GM12878 (cell line): ENCODE results near the gene TMPRSS11D. TPM values are rescaled to one million over a fixed set of nuclear protein-coding genes. Genes with fewer than 3 reads are reported as not detected.

ENCODE experiments used
- ETV6 ChIP-seq, 2 experiments: fragments of 450-650 bp in 1 of 2; IDR thresholded peaks in 1 of 2; conservative IDR thresholded peaks in 1 of 2; 2 replicates each; pipeline ENCODE4 v1.6.1; 2014; ENCODE audit warnings: antibody characterized with exemption in 1 of 2, borderline replicate concordance in 1 of 2, low read depth in 1 of 2, mild to moderate bottlenecking in 1 of 2, moderate library complexity in 1 of 2
- LARP7 ChIP-seq: fragments of 450-650 bp; IDR thresholded peaks from 2 replicates; pipeline ENCODE4 v1.6.1; 2017; ENCODE audit warnings: mild to moderate bottlenecking
- MEF2B ChIP-seq: fragments of 450-650 bp; IDR thresholded peaks from 2 replicates; pipeline ENCODE4 v1.6.1; 2018; ENCODE audit warnings: mild to moderate bottlenecking, moderate library complexity; ENCODE audit not compliant: partially characterized antibody, poor library complexity, severe bottlenecking
- RAD21 ChIP-seq: IDR thresholded peaks from 2 replicates; pipeline ENCODE4 v1.6.1; 2011; ENCODE audit warnings: mild to moderate bottlenecking, low read depth, low read length, moderate library complexity; ENCODE audit not compliant: insufficient read depth
- RUNX3 ChIP-seq: IDR thresholded peaks from 2 replicates; pipeline ENCODE4 v1.6.1; 2012; ENCODE audit warnings: low read length, inconsistent platforms
- polyA plus RNA-seq, 11 experiments: library from polyadenylated mRNA; depleted of rRNA in 4 of 11; unstranded in 6 of 11; stranded (reverse) in 5 of 11; fragments of >200 nt; fragmentation: Nextera tagmentation in 4 of 11; fragmentation: Illumina TruSeq in 1 of 11; extraction: Ambion mirVana in 4 of 11; extraction: Trizol in 1 of 11; gene quantifications; 1 replicate in 1 of 11; 2 replicates in 10 of 11; pipeline versions ENCODE4 v1.2.1 to v1.2.3, GENCODE V29; 2011 to 2016; ENCODE audit warnings: inconsistent platforms in 2 of 11, missing spikeins in 2 of 11, low read depth in 1 of 11
- total RNA-seq, 4 experiments: library from RNA; depleted of rRNA in 3 of 4; stranded (reverse); fragments of >200 nt in 3 of 4; fragmentation: Illumina TruSeq in 1 of 4; extraction: Trizol in 1 of 4; gene quantifications; 2 replicates each; pipeline versions ENCODE4 v1.2.1 to v1.2.3, GENCODE V29; 2013 to 2021
- TF ChIP-seq, protein P1 (sequence below): fragments of 150-350 bp; IDR thresholded peaks from 2 replicates; pipeline ENCODE4 v1.6.1; 2014; ENCODE audit warnings: mild to moderate bottlenecking, low read depth, low read length
- TF ChIP-seq, protein P2 (sequence below): fragments of 450-650 bp; conservative IDR thresholded peaks from 2 replicates; pipeline ENCODE4 v1.6.1; 2017; ENCODE audit warnings: mild to moderate bottlenecking, moderate library complexity
- TF ChIP-seq, protein P3 (sequence below): IDR thresholded peaks from 2 replicates; pipeline ENCODE4 v1.6.1; 2011; ENCODE audit warnings: low read depth, mild to moderate bottlenecking, low read length, moderate library complexity, borderline replicate concordance; ENCODE audit errors: extremely low read depth
- TF ChIP-seq, protein P4 (sequence below): fragments of 450-650 bp; IDR thresholded peaks from 2 replicates; pipeline ENCODE4 v1.6.1; 2018; ENCODE audit warnings: mild to moderate bottlenecking, low read depth, moderate library complexity; ENCODE audit not compliant: partially characterized antibody

The TMPRSS11D gene
- total and polyA plus RNA-seq, 10 of the 15 experiments (the other 5 are each of a cell fraction or from before 2014, with no cell fraction given), result not detected

DNA sequence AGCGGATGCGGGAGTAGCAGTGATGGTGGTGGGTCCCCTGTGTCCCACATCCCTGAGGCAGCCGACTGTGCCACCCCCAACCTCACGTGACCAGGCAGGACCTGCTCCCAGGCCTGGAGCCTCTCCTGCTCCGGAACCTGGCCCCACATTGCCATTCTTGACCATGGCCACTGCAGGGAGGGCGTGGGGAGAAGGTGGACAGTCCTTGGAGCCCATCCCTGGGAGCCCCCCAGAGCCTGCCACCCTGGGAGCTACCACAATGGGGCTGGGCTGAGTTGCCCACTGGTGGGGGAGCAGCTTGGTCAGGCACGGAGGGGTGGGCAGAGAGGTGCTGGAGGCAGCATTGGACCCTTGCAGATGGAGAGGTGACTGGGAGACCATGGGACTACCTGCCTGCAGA is 42.7 kb upstream of the TMPRSS11D start (continued):
- TF ChIP-seq RAD21 (no peak), RUNX3 (no peak), LARP7 (no peak), ETV6 (conservative IDR thresholded peaks at IDR 0.05 in 1 of 2, IDR thresholded peaks at IDR 0.05 in 1 of 2; ENCODE audit: borderline replicate concordance in 1 of 2, low read depth in 1 of 2) (no peak), MEF2B (no peak)
- TF ChIP-seq, protein P1, sequence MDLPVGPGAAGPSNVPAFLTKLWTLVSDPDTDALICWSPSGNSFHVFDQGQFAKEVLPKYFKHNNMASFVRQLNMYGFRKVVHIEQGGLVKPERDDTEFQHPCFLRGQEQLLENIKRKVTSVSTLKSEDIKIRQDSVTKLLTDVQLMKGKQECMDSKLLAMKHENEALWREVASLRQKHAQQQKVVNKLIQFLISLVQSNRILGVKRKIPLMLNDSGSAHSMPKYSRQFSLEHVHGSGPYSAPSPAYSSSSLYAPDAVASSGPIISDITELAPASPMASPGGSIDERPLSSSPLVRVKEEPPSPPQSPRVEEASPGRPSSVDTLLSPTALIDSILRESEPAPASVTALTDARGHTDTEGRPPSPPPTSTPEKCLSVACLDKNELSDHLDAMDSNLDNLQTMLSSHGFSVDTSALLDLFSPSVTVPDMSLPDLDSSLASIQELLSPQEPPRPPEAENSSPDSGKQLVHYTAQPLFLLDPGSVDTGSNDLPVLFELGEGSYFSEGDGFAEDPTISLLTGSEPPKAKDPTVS, result no peak
- TF ChIP-seq, protein P2, sequence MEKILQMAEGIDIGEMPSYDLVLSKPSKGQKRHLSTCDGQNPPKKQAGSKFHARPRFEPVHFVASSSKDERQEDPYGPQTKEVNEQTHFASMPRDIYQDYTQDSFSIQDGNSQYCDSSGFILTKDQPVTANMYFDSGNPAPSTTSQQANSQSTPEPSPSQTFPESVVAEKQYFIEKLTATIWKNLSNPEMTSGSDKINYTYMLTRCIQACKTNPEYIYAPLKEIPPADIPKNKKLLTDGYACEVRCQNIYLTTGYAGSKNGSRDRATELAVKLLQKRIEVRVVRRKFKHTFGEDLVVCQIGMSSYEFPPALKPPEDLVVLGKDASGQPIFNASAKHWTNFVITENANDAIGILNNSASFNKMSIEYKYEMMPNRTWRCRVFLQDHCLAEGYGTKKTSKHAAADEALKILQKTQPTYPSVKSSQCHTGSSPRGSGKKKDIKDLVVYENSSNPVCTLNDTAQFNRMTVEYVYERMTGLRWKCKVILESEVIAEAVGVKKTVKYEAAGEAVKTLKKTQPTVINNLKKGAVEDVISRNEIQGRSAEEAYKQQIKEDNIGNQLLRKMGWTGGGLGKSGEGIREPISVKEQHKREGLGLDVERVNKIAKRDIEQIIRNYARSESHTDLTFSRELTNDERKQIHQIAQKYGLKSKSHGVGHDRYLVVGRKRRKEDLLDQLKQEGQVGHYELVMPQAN, result no peak
- TF ChIP-seq, protein P3, sequence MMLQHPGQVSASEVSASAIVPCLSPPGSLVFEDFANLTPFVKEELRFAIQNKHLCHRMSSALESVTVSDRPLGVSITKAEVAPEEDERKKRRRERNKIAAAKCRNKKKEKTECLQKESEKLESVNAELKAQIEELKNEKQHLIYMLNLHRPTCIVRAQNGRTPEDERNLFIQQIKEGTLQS, result no peak
- TF ChIP-seq, protein P4, sequence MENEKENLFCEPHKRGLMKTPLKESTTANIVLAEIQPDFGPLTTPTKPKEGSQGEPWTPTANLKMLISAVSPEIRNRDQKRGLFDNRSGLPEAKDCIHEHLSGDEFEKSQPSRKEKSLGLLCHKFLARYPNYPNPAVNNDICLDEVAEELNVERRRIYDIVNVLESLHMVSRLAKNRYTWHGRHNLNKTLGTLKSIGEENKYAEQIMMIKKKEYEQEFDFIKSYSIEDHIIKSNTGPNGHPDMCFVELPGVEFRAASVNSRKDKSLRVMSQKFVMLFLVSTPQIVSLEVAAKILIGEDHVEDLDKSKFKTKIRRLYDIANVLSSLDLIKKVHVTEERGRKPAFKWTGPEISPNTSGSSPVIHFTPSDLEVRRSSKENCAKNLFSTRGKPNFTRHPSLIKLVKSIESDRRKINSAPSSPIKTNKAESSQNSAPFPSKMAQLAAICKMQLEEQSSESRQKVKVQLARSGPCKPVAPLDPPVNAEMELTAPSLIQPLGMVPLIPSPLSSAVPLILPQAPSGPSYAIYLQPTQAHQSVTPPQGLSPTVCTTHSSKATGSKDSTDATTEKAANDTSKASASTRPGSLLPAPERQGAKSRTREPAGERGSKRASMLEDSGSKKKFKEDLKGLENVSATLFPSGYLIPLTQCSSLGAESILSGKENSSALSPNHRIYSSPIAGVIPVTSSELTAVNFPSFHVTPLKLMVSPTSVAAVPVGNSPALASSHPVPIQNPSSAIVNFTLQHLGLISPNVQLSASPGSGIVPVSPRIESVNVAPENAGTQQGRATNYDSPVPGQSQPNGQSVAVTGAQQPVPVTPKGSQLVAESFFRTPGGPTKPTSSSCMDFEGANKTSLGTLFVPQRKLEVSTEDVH, result no peak
- TF ChIP-seq, all 136 proteins: peak for 0
